K562 (cell line): Measurements from ENCODE around the gene SLC44A1. TPM values are rescaled to one million over a fixed set of nuclear protein-coding genes. Genes with fewer than 3 reads are reported as not detected.

Experiments
- ATAC-seq: fragments of 200-7000 bp; cut with Tn5 transposase; 3 replicates; pipeline ENCODE4 v1.9.1; 2020; ENCODE audit warnings: moderate library complexity
- BruUV-seq: library from RNA; stranded (reverse); fragments of 400-500 nt; replicated peaks from 2 replicates; lab custom pipeline; 2021; lab: Mats Ljungman, UMichigan
- CTCF ChIA-PET: fragments of 300-600 bp; formaldehyde crosslinking; extraction: SDS; loops from one replicate; lab custom pipeline; 2021; ENCODE audit warnings: low intra/inter-chr PET ratio; lab: Yijun Ruan, JAX
- POLR2A ChIA-PET: fragments of 300-600, 350-650 bp; sonication (Branson Sonifier 250); formaldehyde crosslinking; extraction: SDS; loops from one replicate; lab custom pipeline; 2021; ENCODE audit warnings: antibody characterized with exemption, inconsistent platforms; lab: Yijun Ruan, JAX
- DNase-seq, 4 experiments: peaks; one replicate each; pipeline versions ENCODE4 v3.0.0 to v3.0.0-alpha.2; 2011 to 2018; ENCODE audit warnings: low spot score in 3 of 4, mixed read lengths in 3 of 4; ENCODE audit errors: extremely low read depth in 1 of 4
- FAIRE-seq: peaks from 2 replicates; lab custom pipeline; 2011; peaks lifted over from hg19 to GRCh38; lab: Jason Lieb, UNC
- H2AFZ ChIP-seq: 2 replicates; pipeline ENCODE4 v1.6.0; 2011; ENCODE audit warnings: low read depth, low read length, control low read depth, inconsistent platforms
- H3K27ac ChIP-seq: fragments of 200-600 bp; 3 replicates; pipeline ENCODE4 v1.8.0; 2011; ENCODE audit warnings: low read depth, mild to moderate bottlenecking, control low read depth, inconsistent platforms, low read length, moderate library complexity, mixed read lengths; ENCODE audit errors: extremely low read depth
- H3K27me3 ChIP-seq, 2 experiments: fragments of 300-600 bp in 1 of 2; 2 replicates in 1 of 2; 3 replicates in 1 of 2; pipeline versions ENCODE4 v1.6.0 to v1.8.0; 2011; ENCODE audit warnings: inconsistent platforms in 2 of 2, low read length in 2 of 2, mild to moderate bottlenecking in 1 of 2, mixed read lengths in 1 of 2, moderate library complexity in 1 of 2; ENCODE audit not compliant: control insufficient read depth in 2 of 2, insufficient read depth in 2 of 2
- H3K36me3 ChIP-seq: fragments of 300-600 bp; 3 replicates; pipeline ENCODE4 v1.8.0; 2011; ENCODE audit warnings: mild to moderate bottlenecking, low read length, inconsistent platforms; ENCODE audit not compliant: control insufficient read depth, insufficient read depth
- H3K4me1 ChIP-seq, 2 experiments: fragments of 200-600 bp in 1 of 2; replicated peaks in 1 of 2; 2 replicates in 1 of 2; 3 replicates in 1 of 2; pipeline versions ENCODE4 v1.5.1 to v1.8.0; 2011; ENCODE audit warnings: inconsistent platforms in 2 of 2, low read length in 2 of 2, mild to moderate bottlenecking in 1 of 2, mixed read lengths in 1 of 2, moderate library complexity in 1 of 2; ENCODE audit not compliant: control insufficient read depth in 2 of 2, insufficient read depth in 2 of 2
- H3K4me2 ChIP-seq: 2 replicates; pipeline ENCODE4 v1.6.1; 2011; ENCODE audit warnings: low read length, control low read depth, inconsistent platforms, mixed read lengths; ENCODE audit not compliant: insufficient read depth
- H3K4me3 ChIP-seq: fragments of 200-600 bp; sonication (generic), shearing (Covaris generic); 2 replicates; pipeline ENCODE4 v1.5.1; 2016; ENCODE audit warnings: control low read depth, inconsistent platforms
- H3K79me2 ChIP-seq: fragments of 200-600 bp; 3 replicates; pipeline ENCODE4 v1.8.0; 2011; ENCODE audit warnings: low read length, inconsistent platforms; ENCODE audit not compliant: control insufficient read depth, insufficient read depth
- H3K9ac ChIP-seq, 2 experiments: 2 replicates each; pipeline versions ENCODE4 v1.6.0 to v1.6.1; 2011; ENCODE audit warnings: low read depth in 2 of 2, low read length in 2 of 2, control low read depth in 1 of 2, inconsistent platforms in 1 of 2, mild to moderate bottlenecking in 1 of 2, mixed read lengths in 1 of 2; ENCODE audit not compliant: insufficient read depth in 1 of 2
- H3K9me1 ChIP-seq: one replicate; pipeline ENCODE4 v1.6.0; 2011; ENCODE audit warnings: inconsistent platforms, mild to moderate bottlenecking, low read length, moderate library complexity; ENCODE audit not compliant: control insufficient read depth, insufficient read depth
- H3K9me3 ChIP-seq: replicated peaks from 2 replicates; pipeline ENCODE4 v1.5.1; 2011; ENCODE audit warnings: low read depth, low read length, inconsistent platforms; ENCODE audit not compliant: control insufficient read depth, insufficient read depth
- H4K20me1 ChIP-seq: replicated peaks from 2 replicates; pipeline ENCODE4 v1.6.1; 2011; ENCODE audit warnings: low read length, inconsistent platforms, mixed read lengths; ENCODE audit not compliant: control insufficient read depth, insufficient read depth
- CBFA2T2 ChIP-seq: fragments of 450-650 bp; conservative IDR thresholded peaks from 2 replicates; pipeline ENCODE4 v1.6.1; 2017; ENCODE audit warnings: mild to moderate bottlenecking
- GABPB1 ChIP-seq: sonication (generic); formaldehyde crosslinking; IDR thresholded peaks from 2 replicates; pipeline ENCODE4 v1.8.0; 2022; ENCODE audit warnings: mild to moderate bottlenecking, missing genetic modification reagents
- KHSRP ChIP-seq: fragments of 450-650 bp; IDR thresholded peaks from 2 replicates; pipeline ENCODE4 v1.6.1; 2017
- MCM5 ChIP-seq: fragments of 450-650 bp; IDR thresholded peaks from 2 replicates; pipeline ENCODE4 v1.6.1; 2016; ENCODE audit warnings: low read depth
- NRF1 ChIP-seq, 2 experiments: fragments of 450-650 bp; IDR thresholded peaks in 1 of 2; conservative IDR thresholded peaks in 1 of 2; 2 replicates each; pipeline ENCODE4 v1.6.1; 2014; ENCODE audit warnings: mild to moderate bottlenecking in 2 of 2
- NUFIP1 ChIP-seq: fragments of 450-650 bp; IDR thresholded peaks from 2 replicates; pipeline ENCODE4 v1.6.1; 2018; ENCODE audit not compliant: partially characterized antibody
- PHF8 ChIP-seq: fragments of 200-600 bp; sonication (generic); IDR thresholded peaks from 2 replicates; pipeline ENCODE4 v1.6.1; 2012; ENCODE audit warnings: mixed run types, mild to moderate bottlenecking, inconsistent platforms, low read length, moderate library complexity, borderline replicate concordance
- SMARCA5 ChIP-seq: fragments of 450-650 bp; IDR thresholded peaks from 2 replicates; pipeline ENCODE4 v1.6.1; 2016
- TAF9B ChIP-seq: fragments of 450-650 bp; IDR thresholded peaks from 2 replicates; pipeline ENCODE4 v1.6.1; 2018; ENCODE audit warnings: mild to moderate bottlenecking; ENCODE audit not compliant: partially characterized antibody
- ZC3H8 ChIP-seq: fragments of 450-650 bp; IDR thresholded peaks from 2 replicates; pipeline ENCODE4 v1.6.1; 2017
- ZNF347 ChIP-seq: fragments of 450-650 bp; formaldehyde crosslinking; IDR thresholded peaks from 2 replicates; pipeline ENCODE4 v1.4.0; 2020; ENCODE audit warnings: low read depth, mild to moderate bottlenecking, moderate library complexity
- ZNF431 ChIP-seq: sonication (generic); formaldehyde crosslinking; IDR thresholded peaks from 2 replicates; pipeline ENCODE4 v1.8.0; 2022; ENCODE audit warnings: mild to moderate bottlenecking, missing genetic modification reagents
- WGBS: fragments of 100-300 bp; shearing (Covaris generic); methylation state at CpG from one replicate; pipeline ENCODE4 v1.1.6; 2016; ENCODE audit warnings: low coverage, mixed read lengths; ENCODE audit not compliant: insufficient coverage; ENCODE audit errors: missing lambda C conversion rate; 5-methylcytosine and 5-hydroxymethylcytosine counted together
- in situ Hi-C: fragments of 300-500 bp; cut with MboI; formaldehyde crosslinking; loops from 4 replicates; pipeline ENCODE4 v1.15.0; 2018; ENCODE audit warnings: inconsistent platforms, mixed read lengths
- intact Hi-C: fragments of 100-400 bp; cut with micrococcal nuclease; formaldehyde crosslinking; loops from 2 replicates; pipeline ENCODE4 v1.14.2; 2022
- polyA plus RNA-seq, 8 experiments: library from polyadenylated mRNA; depleted of rRNA in 4 of 8; stranded (reverse) in 5 of 8; unstranded in 3 of 8; fragments of >200 nt; fragmentation: Nextera tagmentation in 2 of 8; fragmentation: Illumina TruSeq in 1 of 8; extraction: Ambion mirVana in 2 of 8; extraction: Trizol in 1 of 8; gene quantifications; 2 replicates each; pipeline versions ENCODE4 v1.2.1 to v1.2.3, GENCODE V29; 2011 to 2014; ENCODE audit warnings: inconsistent platforms in 1 of 8, missing spikeins in 1 of 8
- total RNA-seq, 7 experiments: library from RNA; depleted of rRNA in 6 of 7; stranded (reverse); fragments of >200 nt in 6 of 7; fragmentation: Illumina TruSeq in 2 of 7; extraction: Trizol in 2 of 7; gene quantifications; 2 replicates each; pipeline versions ENCODE4 v1.2.1 to v1.2.3, GENCODE V29; 2011 to 2021; ENCODE audit warnings: low replicate concordance in 1 of 7
- TF ChIP-seq, protein P1 (sequence below), 2 experiments: IDR thresholded peaks in 1 of 2; conservative IDR thresholded peaks in 1 of 2; 2 replicates each; pipeline ENCODE4 v1.6.1; 2016; ENCODE audit warnings: low read depth in 2 of 2, mild to moderate bottlenecking in 1 of 2, missing compliant biosample characterization in 1 of 2, missing genetic modification characterization in 1 of 2, moderate library complexity in 1 of 2
- TF ChIP-seq, protein P2 (sequence below): fragments of 200-800 bp; sonication (Bioruptor generic); IDR thresholded peaks from 2 replicates; pipeline ENCODE4 v1.6.1; 2016; ENCODE audit warnings: missing genetic modification characterization, missing compliant biosample characterization
- TF ChIP-seq, protein P3 (sequence below): IDR thresholded peaks from 2 replicates; pipeline ENCODE4 v1.6.1; 2016; ENCODE audit warnings: missing genetic modification characterization, missing compliant biosample characterization

Gene SLC44A1
- total and polyA plus RNA-seq, 9 of the 15 experiments (the other 6 are each of a cell fraction or from before 2014, with no cell fraction given) = 0.11 to 0.59 (median 0.30) TPM

DNA sequence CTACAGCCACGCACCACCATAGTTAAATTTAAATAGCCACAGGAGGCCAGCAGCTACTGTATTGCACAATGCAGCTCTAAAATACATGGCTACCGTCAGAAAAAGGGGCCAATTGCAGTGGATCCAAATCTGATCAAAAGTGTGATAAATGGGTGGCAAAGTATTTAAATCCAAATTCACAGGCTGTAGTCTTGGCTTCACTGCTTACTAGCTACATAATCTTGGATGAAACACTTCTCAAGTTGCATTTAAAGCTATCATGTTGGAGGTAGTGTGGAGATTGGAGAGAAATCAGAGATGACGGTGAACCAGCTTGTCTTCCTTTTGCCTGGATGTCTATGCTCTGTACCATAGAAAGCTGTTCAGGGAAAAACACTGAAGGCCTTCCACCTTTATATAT lies 24.0 kb upstream of the SLC44A1 start:
- Histone ChIP-seq H3K4me1 (no peaks in the 10 kb centered on the region), H3K79me2 (no peaks in the 10 kb centered on the region), H3K36me3 (no peaks in the 10 kb centered on the region), H3K27me3 (peaks cover 0 to 6% of the 10 kb centered on the region in 2 experiments; a peak in 1 of 5 replicates), H3K9me3 (no peaks in the 10 kb centered on the region), H3K4me2 (no peak overlapping the region), H3K4me3 (no peak overlapping the region), H3K9me1 (no peaks in the 10 kb centered on the region), H4K20me1 (no peaks in the 10 kb centered on the region), H3K27ac (no peak overlapping the region), H2AFZ (no peak overlapping the region), H3K9ac (no peak overlapping the region)
- CTCF ChIA-PET = no interaction called here
- 2% methylated on average over 3 of the region's 3 CpGs for WGBS
- DNase-seq = no peak
- no peak for ATAC-seq
- intact Hi-C loops = no loop called here
- in situ Hi-C loops = no loop called here
- POLR2A ChIA-PET = interaction anchor here (0.8 kb wide), 1 partner anchor 24 kb away, joined by 5 read pairs; the partner anchor contains the start of gene SLC44A1
- no TSS peak for BruUV-seq
- no peak for FAIRE-seq
- no peak for TF ChIP-seq CBFA2T2
- TF ChIP-seq NUFIP1 = no peak
- TF ChIP-seq GABPB1 (CRISPR knock-in tag) = no peak
- TF ChIP-seq NRF1 (conservative IDR thresholded peaks at IDR 0.05 in 1 of 2, IDR thresholded peaks at IDR 0.05 in 1 of 2) = no peak
- TF ChIP-seq TAF9B = no peak
- no peak for TF ChIP-seq KHSRP
- TF ChIP-seq ZC3H8 = no peak
- TF ChIP-seq SMARCA5 = no peak
- TF ChIP-seq MCM5 = no peak
- no peak for TF ChIP-seq ZNF431 (CRISPR knock-in tag)
- TF ChIP-seq, protein P1, sequence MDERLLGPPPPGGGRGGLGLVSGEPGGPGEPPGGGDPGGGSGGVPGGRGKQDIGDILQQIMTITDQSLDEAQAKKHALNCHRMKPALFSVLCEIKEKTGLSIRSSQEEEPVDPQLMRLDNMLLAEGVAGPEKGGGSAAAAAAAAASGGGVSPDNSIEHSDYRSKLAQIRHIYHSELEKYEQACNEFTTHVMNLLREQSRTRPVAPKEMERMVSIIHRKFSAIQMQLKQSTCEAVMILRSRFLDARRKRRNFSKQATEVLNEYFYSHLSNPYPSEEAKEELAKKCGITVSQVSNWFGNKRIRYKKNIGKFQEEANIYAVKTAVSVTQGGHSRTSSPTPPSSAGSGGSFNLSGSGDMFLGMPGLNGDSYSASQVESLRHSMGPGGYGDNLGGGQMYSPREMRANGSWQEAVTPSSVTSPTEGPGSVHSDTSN (CRISPR knock-in tag; IDR thresholded peaks at IDR 0.05; ENCODE audit: low read depth) = no peak
- TF ChIP-seq, protein P1 (tag; conservative IDR thresholded peaks at IDR 0.05; ENCODE audit: low read depth) = no peak
- TF ChIP-seq, protein P2, sequence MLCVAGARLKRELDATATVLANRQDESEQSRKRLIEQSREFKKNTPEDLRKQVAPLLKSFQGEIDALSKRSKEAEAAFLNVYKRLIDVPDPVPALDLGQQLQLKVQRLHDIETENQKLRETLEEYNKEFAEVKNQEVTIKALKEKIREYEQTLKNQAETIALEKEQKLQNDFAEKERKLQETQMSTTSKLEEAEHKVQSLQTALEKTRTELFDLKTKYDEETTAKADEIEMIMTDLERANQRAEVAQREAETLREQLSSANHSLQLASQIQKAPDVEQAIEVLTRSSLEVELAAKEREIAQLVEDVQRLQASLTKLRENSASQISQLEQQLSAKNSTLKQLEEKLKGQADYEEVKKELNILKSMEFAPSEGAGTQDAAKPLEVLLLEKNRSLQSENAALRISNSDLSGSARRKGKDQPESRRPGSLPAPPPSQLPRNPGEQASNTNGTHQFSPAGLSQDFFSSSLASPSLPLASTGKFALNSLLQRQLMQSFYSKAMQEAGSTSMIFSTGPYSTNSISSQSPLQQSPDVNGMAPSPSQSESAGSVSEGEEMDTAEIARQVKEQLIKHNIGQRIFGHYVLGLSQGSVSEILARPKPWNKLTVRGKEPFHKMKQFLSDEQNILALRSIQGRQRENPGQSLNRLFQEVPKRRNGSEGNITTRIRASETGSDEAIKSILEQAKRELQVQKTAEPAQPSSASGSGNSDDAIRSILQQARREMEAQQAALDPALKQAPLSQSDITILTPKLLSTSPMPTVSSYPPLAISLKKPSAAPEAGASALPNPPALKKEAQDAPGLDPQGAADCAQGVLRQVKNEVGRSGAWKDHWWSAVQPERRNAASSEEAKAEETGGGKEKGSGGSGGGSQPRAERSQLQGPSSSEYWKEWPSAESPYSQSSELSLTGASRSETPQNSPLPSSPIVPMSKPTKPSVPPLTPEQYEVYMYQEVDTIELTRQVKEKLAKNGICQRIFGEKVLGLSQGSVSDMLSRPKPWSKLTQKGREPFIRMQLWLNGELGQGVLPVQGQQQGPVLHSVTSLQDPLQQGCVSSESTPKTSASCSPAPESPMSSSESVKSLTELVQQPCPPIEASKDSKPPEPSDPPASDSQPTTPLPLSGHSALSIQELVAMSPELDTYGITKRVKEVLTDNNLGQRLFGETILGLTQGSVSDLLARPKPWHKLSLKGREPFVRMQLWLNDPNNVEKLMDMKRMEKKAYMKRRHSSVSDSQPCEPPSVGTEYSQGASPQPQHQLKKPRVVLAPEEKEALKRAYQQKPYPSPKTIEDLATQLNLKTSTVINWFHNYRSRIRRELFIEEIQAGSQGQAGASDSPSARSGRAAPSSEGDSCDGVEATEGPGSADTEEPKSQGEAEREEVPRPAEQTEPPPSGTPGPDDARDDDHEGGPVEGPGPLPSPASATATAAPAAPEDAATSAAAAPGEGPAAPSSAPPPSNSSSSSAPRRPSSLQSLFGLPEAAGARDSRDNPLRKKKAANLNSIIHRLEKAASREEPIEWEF (CRISPR knock-in tag) = no peak
- TF ChIP-seq, protein P3, sequence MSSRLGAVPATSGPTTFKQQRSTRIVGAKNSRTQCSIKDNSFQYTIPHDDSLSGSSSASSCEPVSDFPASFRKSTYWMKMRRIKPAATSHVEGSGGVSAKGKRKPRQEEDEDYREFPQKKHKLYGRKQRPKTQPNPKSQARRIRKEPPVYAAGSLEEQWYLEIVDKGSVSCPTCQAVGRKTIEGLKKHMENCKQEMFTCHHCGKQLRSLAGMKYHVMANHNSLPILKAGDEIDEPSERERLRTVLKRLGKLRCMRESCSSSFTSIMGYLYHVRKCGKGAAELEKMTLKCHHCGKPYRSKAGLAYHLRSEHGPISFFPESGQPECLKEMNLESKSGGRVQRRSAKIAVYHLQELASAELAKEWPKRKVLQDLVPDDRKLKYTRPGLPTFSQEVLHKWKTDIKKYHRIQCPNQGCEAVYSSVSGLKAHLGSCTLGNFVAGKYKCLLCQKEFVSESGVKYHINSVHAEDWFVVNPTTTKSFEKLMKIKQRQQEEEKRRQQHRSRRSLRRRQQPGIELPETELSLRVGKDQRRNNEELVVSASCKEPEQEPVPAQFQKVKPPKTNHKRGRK (tag) = no peak
- TF ChIP-seq ZNF347 = no peak
- TF ChIP-seq PHF8 = no peak
